NB4 (cell line): ENCODE data around the gene ASAP3.

Experiments used
- DNase-seq: peaks from one replicate; pipeline ENCODE4 v3.0.0; 2010; ENCODE audit warnings: low read depth
- H3K4me3 ChIP-seq: one replicate; pipeline ENCODE4 v1.5.1; 2011; ENCODE audit warnings: mild to moderate bottlenecking, low read depth, low read length, moderate library complexity
- MAX ChIP-seq: IDR thresholded peaks from 2 replicates; pipeline ENCODE4 v1.6.1; 2011; ENCODE audit warnings: low read depth, low read length
- MYC ChIP-seq: IDR thresholded peaks from 2 replicates; pipeline ENCODE4 v1.6.1; 2011; ENCODE audit warnings: low read depth, low read length
- POLR2A ChIP-seq: IDR thresholded peaks from 2 replicates; pipeline ENCODE4 v1.6.1; 2011; ENCODE audit warnings: mild to moderate bottlenecking; ENCODE audit not compliant: insufficient read length; ENCODE audit errors: extremely low read depth
- TF ChIP-seq, protein P1 (sequence below): IDR thresholded peaks from one replicate; pipeline ENCODE4 v1.5.1; 2012; ENCODE audit warnings: low read depth, low read length

The ASAP3 gene

DNA sequence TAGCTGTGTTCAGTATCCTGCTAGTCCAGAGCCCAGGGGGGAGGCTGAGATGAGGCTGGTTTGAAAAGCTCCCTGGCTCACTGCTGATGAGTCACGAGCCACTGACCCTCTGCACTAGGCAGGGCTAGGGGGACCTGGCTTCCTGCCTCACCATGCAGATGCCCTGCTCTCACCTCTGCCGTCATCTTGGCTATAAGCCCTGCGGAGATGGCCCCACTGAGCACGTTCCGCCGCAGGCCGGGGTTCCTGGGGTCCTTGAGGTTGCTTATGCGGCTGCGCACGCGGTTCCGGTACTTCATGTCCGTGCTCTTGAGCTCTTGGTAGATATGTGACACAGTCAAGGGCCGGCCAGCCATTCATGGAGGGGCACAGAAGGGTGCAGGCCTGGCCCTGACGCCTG is 90.3 kb downstream of the ASAP3 start:
- TF ChIP-seq MAX = no peak
- TF ChIP-seq POLR2A = no peak
- TF ChIP-seq, protein P1, sequence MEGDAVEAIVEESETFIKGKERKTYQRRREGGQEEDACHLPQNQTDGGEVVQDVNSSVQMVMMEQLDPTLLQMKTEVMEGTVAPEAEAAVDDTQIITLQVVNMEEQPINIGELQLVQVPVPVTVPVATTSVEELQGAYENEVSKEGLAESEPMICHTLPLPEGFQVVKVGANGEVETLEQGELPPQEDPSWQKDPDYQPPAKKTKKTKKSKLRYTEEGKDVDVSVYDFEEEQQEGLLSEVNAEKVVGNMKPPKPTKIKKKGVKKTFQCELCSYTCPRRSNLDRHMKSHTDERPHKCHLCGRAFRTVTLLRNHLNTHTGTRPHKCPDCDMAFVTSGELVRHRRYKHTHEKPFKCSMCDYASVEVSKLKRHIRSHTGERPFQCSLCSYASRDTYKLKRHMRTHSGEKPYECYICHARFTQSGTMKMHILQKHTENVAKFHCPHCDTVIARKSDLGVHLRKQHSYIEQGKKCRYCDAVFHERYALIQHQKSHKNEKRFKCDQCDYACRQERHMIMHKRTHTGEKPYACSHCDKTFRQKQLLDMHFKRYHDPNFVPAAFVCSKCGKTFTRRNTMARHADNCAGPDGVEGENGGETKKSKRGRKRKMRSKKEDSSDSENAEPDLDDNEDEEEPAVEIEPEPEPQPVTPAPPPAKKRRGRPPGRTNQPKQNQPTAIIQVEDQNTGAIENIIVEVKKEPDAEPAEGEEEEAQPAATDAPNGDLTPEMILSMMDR = no peak
- TF ChIP-seq MYC = no peak
- DNase-seq = no peak
- H3K4me3 ChIP-seq = no peak overlapping the region

- DNase-seq = no peak
- TF ChIP-seq MYC = no peak
- no peak for TF ChIP-seq POLR2A
- TF ChIP-seq, protein P1 = no peak
- no peak for TF ChIP-seq MAX
- no peak overlapping the region for H3K4me3 ChIP-seq
These were observed 91.7 kb downstream of the ASAP3 start for GRCh38 chr1:23392125-23392855.

DNA sequence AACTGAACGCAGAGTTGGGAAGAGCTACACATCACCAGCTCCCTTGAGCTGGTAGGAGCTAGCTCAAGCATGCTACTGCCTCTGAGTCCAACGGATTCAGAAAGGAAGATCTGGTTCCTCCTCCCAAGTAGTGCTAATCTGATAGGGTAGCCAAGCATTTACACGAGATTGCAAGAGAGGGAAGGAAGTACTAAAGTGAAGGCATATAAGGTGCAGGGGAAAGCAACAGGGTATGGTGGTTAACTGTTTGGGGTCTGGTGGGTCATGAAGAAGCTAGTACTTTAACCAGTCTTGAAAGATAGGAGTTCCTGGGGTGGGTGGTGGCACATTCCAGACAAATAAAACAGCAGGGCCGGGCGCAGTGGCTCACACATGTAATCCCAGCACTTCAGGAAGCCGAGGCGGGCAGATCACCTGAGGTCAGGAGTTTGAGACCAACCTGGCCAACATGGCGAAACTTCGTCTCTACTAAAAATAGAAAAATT is 94.1 kb downstream of the ASAP3 start:
- no peak overlapping the region for H3K4me3 ChIP-seq
- TF ChIP-seq MYC = no peak
- no peak for TF ChIP-seq MAX
- TF ChIP-seq, protein P1 = no peak
- TF ChIP-seq POLR2A = no peak
- no peak for DNase-seq

DNA sequence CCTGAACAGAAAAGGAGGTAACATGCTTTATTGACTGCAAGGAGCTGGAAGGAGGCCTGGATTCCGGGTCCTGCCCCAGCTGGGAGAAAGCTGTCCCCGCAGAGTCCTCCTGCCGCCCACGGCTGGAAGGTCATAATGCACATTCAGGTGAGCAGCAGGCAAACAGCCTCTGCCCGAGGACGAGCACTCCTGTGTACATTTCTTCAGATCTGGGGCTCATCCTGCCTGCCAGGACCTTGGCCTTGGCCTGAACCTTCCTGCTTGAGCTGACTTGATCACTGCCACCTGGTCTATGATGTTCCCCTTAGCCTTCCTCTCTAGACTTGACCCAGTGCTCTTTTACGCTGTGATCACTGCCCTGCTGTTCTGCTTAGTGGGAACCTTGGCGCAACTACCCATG is 96.5 kb downstream of the ASAP3 start:
- DNase-seq = no peak
- no peak overlapping the region for H3K4me3 ChIP-seq
- TF ChIP-seq MAX (no peak), POLR2A (no peak), MYC (no peak)
- TF ChIP-seq, protein P1 = no peak

DNA sequence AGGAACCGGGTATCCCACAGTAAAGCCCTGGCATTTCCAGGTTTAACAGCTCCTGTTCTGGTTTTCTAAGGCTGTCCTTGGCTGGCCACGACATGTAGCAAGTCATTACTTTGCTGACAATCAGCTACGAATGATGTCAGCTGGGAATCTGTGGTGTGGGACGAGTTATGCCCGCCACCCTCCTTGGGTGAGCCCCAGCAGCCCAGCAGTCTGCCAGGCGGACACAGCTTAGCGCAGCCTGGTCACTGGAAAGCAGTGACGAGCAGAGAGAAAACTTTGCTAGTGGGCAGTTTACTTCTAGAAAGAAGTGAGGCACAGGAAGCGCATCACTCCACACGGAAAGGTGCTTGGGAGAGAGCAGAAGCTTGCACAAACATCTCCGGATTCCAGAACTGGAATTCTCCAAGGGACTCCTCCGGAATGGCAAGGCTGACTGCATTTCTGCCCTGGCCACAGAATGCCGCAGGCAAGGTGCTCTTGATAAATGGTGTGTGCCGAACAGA is 98.8 kb downstream of the ASAP3 start:
- no peak for DNase-seq
- TF ChIP-seq POLR2A = no peak
- TF ChIP-seq MYC = no peak
- TF ChIP-seq MAX = no peak
- TF ChIP-seq, protein P1 = no peak
- no peak overlapping the region for H3K4me3 ChIP-seq
